SKM-1 treated with dmso at 0.1 percent for 144 hours (cell line): ENCODE measurements around the gene ASPHD1.
A peak's percentile ranks its signal among the peaks of the same experiment; 100 is the strongest.
"Not testable (repeated sequence)": the region's sequence is repeated elsewhere in the genome, so short reads cannot be mapped to it uniquely, and the experiment has no call there.

Source experiments
- DNase-seq: peaks from one replicate; lab custom pipeline; 2025; ENCODE audit not compliant: unreplicated experiment; lab: John Stamatoyannopoulos, UW

ASPHD1 gene

GRCh38 chr16:29900102-29900887 is at the start of gene ASPHD1:
ASPHD1 (plus strand) TSS chr16:29900488; CDS start chr16:29900972, 484 bp downstream.
- peak; percentile 38 for DNase-seq

- no peak for DNase-seq
These were observed 49.3 kb upstream of the ASPHD1 start for GRCh38 chr16:29850998-29851397.

- DNase-seq, result no peak
These were observed 47.6 kb upstream of the ASPHD1 start for GRCh38 chr16:29852654-29853053.

- DNase-seq, result no peak
These were observed 45.7 kb upstream of the ASPHD1 start for GRCh38 chr16:29854520-29855100.

GRCh38 chr16:29857133-29857760 is 43.0 kb upstream of the ASPHD1 start:
- no peak for DNase-seq

GRCh38 chr16:29858149-29858849 is 42.0 kb upstream of the ASPHD1 start:
- no peak for DNase-seq

GRCh38 chr16:29858974-29859373 is 41.3 kb upstream of the ASPHD1 start:
- no peak for DNase-seq

GRCh38 chr16:29860218-29860617 is 40.1 kb upstream of the ASPHD1 start:
- no peak for DNase-seq

- DNase-seq, result no peak
These were observed 37.9 kb upstream of the ASPHD1 start for GRCh38 chr16:29862383-29862883.

- DNase-seq, result peak; percentile 97
These were observed 37.2 kb upstream of the ASPHD1 start, which contains the start of gene CDIPT for GRCh38 chr16:29862884-29863668. CDIPT (minus strand) TSS chr16:29863226; CDS start chr16:29862857, 369 bp downstream.

- DNase-seq, result no peak
These were observed 36.7 kb upstream of the ASPHD1 start for GRCh38 chr16:29863669-29863984.

- DNase-seq, result no peak
These were observed 36.1 kb upstream of the ASPHD1 start for GRCh38 chr16:29864205-29864604.

GRCh38 chr16:29868396-29869009 is 31.8 kb upstream of the ASPHD1 start:
- no peak for DNase-seq

- not testable (repeated sequence) for DNase-seq
These were observed 31.2 kb upstream of the ASPHD1 start for GRCh38 chr16:29869067-29869466.

- DNase-seq, result no peak
These were observed 28.3 kb upstream of the ASPHD1 start for GRCh38 chr16:29871822-29872546.

- DNase-seq, result no peak
These were observed 27.0 kb upstream of the ASPHD1 start for GRCh38 chr16:29873319-29873718.

- no peak for DNase-seq
These were observed 25.1 kb upstream of the ASPHD1 start for GRCh38 chr16:29875206-29875605.

- DNase-seq, result no peak
These were observed 24.1 kb upstream of the ASPHD1 start for GRCh38 chr16:29876217-29876593.

GRCh38 chr16:29876594-29877249 is 23.6 kb upstream of the ASPHD1 start:
- no peak for DNase-seq
